MM.1S (cell line): ENCODE data around the gene FASLG.

Experiments
- DNase-seq: peaks from one replicate; pipeline ENCODE4 v3.0.0-alpha.2; 2015
- H2AFZ ChIP-seq: fragments of 300-600 bp; sonication (generic); 2 replicates; pipeline ENCODE4 v1.6.0; 2016; ENCODE audit warnings: antibody characterized with exemption, low read length
- H3F3A ChIP-seq: fragments of 300-600 bp; sonication (generic); 2 replicates; pipeline ENCODE4 v1.6.1; 2016; ENCODE audit warnings: mild to moderate bottlenecking, antibody characterized with exemption, low read length, moderate library complexity, mixed read lengths; ENCODE audit not compliant: insufficient read depth
- H3K27ac ChIP-seq: fragments of 300-600 bp; sonication (generic); 2 replicates; pipeline ENCODE4 v1.5.1; 2016; ENCODE audit warnings: mild to moderate bottlenecking, low read length
- H3K27me3 ChIP-seq: fragments of 300-600 bp; sonication (generic); replicated peaks from 2 replicates; pipeline ENCODE4 v1.6.0; 2016; ENCODE audit warnings: low read length; ENCODE audit not compliant: insufficient read depth
- H3K36me3 ChIP-seq: fragments of 300-600 bp; sonication (generic); replicated peaks from 2 replicates; pipeline ENCODE4 v1.6.1; 2016; ENCODE audit warnings: mild to moderate bottlenecking, low read length, mixed read lengths; ENCODE audit not compliant: insufficient read depth
- H3K4me1 ChIP-seq: fragments of 300-600 bp; sonication (generic); 2 replicates; pipeline ENCODE4 v1.6.1; 2016; ENCODE audit warnings: low read length, mixed read lengths
- H3K4me2 ChIP-seq: fragments of 300-600 bp; sonication (generic); 2 replicates; pipeline ENCODE4 v1.6.0; 2016; ENCODE audit warnings: low read depth, low read length
- H3K4me3 ChIP-seq: fragments of 300-600 bp; sonication (generic); 2 replicates; pipeline ENCODE4 v1.5.1; 2016; ENCODE audit warnings: low read length, mixed read lengths
- H3K79me2 ChIP-seq: fragments of 300-600 bp; sonication (generic); 2 replicates; pipeline ENCODE4 v1.6.1; 2016; ENCODE audit warnings: mixed run types, low read length, mixed read lengths
- H3K9ac ChIP-seq: fragments of 300-600 bp; sonication (generic); 2 replicates; pipeline ENCODE4 v1.6.1; 2016; ENCODE audit warnings: low read length, mixed read lengths
- H3K9me2 ChIP-seq: fragments of 300-600 bp; sonication (generic); replicated peaks from 2 replicates; pipeline ENCODE4 v1.6.1; 2016; ENCODE audit warnings: mild to moderate bottlenecking, low read length, mixed read lengths; ENCODE audit not compliant: insufficient read depth
- H3K9me3 ChIP-seq: fragments of 300-600 bp; sonication (generic); replicated peaks from 2 replicates; pipeline ENCODE4 v1.6.1; 2016; ENCODE audit warnings: mild to moderate bottlenecking, low read length, mixed read lengths; ENCODE audit not compliant: insufficient read depth
- H4K20me1 ChIP-seq: fragments of 300-600 bp; sonication (generic); 2 replicates; pipeline ENCODE4 v1.6.1; 2016; ENCODE audit warnings: mild to moderate bottlenecking, low read length, moderate library complexity, mixed read lengths; ENCODE audit not compliant: insufficient read depth
- EZH2 ChIP-seq: fragments of 300-600 bp; sonication (generic); optimal IDR thresholded peaks from 2 replicates; pipeline ENCODE3; 2017; ENCODE audit warnings: low read depth, mild to moderate bottlenecking, antibody characterized with exemption, low read length, mixed read lengths
- EZH2phosphoT487 ChIP-seq: fragments of 300-600 bp; sonication (generic); IDR thresholded peaks from 2 replicates; pipeline ENCODE4 v1.6.1; 2018; ENCODE audit warnings: antibody characterized with exemption, low read length
- TF ChIP-seq, protein P1 (sequence below): fragments of 300-600 bp; sonication (generic); IDR thresholded peaks from 2 replicates; pipeline ENCODE4 v1.5.1; 2016; ENCODE audit warnings: antibody characterized with exemption, low read length, mixed read lengths

Gene FASLG

DNA sequence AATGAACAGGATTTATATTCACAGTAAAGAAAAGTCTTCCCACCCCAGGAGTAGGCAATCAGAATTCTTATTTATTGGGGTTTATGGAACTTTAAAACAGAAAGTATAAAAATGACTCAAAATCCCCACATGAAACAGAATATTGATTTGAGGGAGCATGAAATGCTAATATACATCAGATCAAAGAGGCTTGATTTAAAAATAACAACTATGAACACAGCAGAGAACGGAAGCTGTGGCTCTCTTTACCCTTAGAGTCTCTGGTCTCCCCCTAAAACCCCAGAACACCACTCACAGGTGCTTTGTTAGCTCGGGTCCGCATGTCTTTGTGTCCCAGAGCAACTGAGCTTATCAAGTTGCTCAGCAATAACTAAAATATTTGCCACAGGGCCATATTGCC is 31.2 kb upstream of the FASLG start:
- no peaks in the 10 kb centered on the region for H3K9me3 ChIP-seq
- no peak overlapping the region for H3K27ac ChIP-seq

DNA sequence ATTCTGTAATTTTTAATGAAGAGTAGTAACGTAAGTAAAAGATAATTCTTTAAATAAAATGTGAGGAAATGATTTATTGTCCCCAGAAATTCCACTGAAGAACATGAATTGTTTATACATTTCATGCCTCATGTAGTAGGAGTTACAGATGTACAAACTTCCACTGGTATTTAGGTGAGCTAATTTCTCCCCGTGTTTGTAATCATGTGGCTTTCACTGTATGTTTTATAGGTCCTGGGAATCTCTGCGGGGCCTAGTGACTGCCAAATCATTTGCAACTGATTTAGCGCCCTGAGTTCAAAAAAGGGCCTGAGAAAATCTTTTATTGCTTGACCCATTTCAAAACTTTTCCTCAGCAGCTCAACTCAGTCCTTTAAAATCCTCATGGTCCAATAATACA is 30.5 kb upstream of the FASLG start:
- H3K27me3 ChIP-seq = no peaks in the 10 kb centered on the region
- DNase-seq = no peak
- H3K36me3 ChIP-seq = no peaks in the 10 kb centered on the region
- H3K9me3 ChIP-seq = no peaks in the 10 kb centered on the region
- no peak overlapping the region for H2AFZ ChIP-seq
- no peaks in the 10 kb centered on the region for H3K9me2 ChIP-seq
- H3K4me2 ChIP-seq = no peak overlapping the region
- H3K4me1 ChIP-seq = no peaks in the 10 kb centered on the region
- H3K27ac ChIP-seq = no peak overlapping the region
- TF ChIP-seq EZH2phosphoT487 = no peak
- TF ChIP-seq EZH2 = no peak
- TF ChIP-seq, protein P1, sequence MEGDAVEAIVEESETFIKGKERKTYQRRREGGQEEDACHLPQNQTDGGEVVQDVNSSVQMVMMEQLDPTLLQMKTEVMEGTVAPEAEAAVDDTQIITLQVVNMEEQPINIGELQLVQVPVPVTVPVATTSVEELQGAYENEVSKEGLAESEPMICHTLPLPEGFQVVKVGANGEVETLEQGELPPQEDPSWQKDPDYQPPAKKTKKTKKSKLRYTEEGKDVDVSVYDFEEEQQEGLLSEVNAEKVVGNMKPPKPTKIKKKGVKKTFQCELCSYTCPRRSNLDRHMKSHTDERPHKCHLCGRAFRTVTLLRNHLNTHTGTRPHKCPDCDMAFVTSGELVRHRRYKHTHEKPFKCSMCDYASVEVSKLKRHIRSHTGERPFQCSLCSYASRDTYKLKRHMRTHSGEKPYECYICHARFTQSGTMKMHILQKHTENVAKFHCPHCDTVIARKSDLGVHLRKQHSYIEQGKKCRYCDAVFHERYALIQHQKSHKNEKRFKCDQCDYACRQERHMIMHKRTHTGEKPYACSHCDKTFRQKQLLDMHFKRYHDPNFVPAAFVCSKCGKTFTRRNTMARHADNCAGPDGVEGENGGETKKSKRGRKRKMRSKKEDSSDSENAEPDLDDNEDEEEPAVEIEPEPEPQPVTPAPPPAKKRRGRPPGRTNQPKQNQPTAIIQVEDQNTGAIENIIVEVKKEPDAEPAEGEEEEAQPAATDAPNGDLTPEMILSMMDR = no peak
- no peaks in the 10 kb centered on the region for H4K20me1 ChIP-seq
- no peak overlapping the region for H3K9ac ChIP-seq
- no peaks in the 10 kb centered on the region for H3K79me2 ChIP-seq
- no peak overlapping the region for H3K4me3 ChIP-seq
- no peaks in the 10 kb centered on the region for H3F3A ChIP-seq

More for the DNA sequence above, 31.2 kb upstream of the FASLG start:
- Histone ChIP-seq H4K20me1 (no peaks in the 10 kb centered on the region), H2AFZ (no peak overlapping the region), H3K9ac (no peak overlapping the region), H3F3A (no peaks in the 10 kb centered on the region), H3K36me3 (no peaks in the 10 kb centered on the region), H3K79me2 (no peaks in the 10 kb centered on the region), H3K4me1 (no peaks in the 10 kb centered on the region), H3K4me3 (no peak overlapping the region), H3K9me2 (no peaks in the 10 kb centered on the region), H3K27me3 (no peaks in the 10 kb centered on the region), H3K4me2 (no peak overlapping the region)
- no peak for DNase-seq
- TF ChIP-seq EZH2phosphoT487 (no peak), EZH2 (no peak)
- TF ChIP-seq, protein P1 = no peak

DNA sequence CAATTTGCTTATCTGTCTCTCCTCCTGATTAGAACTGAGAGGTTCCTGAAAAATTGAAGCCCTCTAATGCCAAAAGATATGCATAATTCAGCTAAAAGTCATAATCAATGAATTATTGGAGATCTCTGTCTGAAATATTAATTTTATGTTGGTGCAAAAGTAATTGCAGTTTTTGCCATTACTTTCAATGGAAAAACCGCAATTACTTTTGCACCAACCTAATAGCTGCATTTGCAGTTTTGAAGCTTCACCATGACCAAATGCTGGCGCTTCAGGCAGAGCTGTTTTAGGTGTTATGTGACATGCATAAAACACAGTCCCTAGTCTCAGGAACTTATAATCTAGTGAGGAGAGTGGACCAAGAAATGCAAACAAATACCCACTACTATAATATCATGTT is 29.7 kb upstream of the FASLG start:
- TF ChIP-seq, protein P1 = no peak
- TF ChIP-seq EZH2phosphoT487 (no peak), EZH2 (no peak)
- H3K4me1 ChIP-seq = no peaks in the 10 kb centered on the region
- H3K36me3 ChIP-seq = no peaks in the 10 kb centered on the region
- no peaks in the 10 kb centered on the region for H4K20me1 ChIP-seq
- no peaks in the 10 kb centered on the region for H3K27me3 ChIP-seq
- H3K4me2 ChIP-seq = no peak overlapping the region
- no peaks in the 10 kb centered on the region for H3K9me2 ChIP-seq
- H3F3A ChIP-seq = no peaks in the 10 kb centered on the region
- no peak overlapping the region for H3K27ac ChIP-seq
- H3K9me3 ChIP-seq = no peaks in the 10 kb centered on the region
- H3K79me2 ChIP-seq = no peaks in the 10 kb centered on the region
- no peak overlapping the region for H3K9ac ChIP-seq
- no peak for DNase-seq
- H2AFZ ChIP-seq = no peak overlapping the region
- H3K4me3 ChIP-seq = no peak overlapping the region
